Bone marrow (tissue), 2 donors: ENCODE measurements around the gene RIPPLY3.
A peak's percentile ranks its signal among the peaks of the same experiment; 100 is the strongest.
"Not testable (repeated sequence)": the region's sequence is repeated elsewhere in the genome, so short reads cannot be mapped to it uniquely, and the experiment has no call there.

Experiments used
- DNase-seq, 2 donors: peaks; one replicate each; lab custom pipeline; 2025; lab: John Stamatoyannopoulos, UW

The RIPPLY3 gene

GRCh38 chr21:36981049-36981391 lies 25.5 kb upstream of the RIPPLY3 start:
- DNase-seq: no peak

- DNase-seq: no peak
Measured at GRCh38 chr21:36981977-36982700, 24.4 kb upstream of the RIPPLY3 start.

- DNase-seq: no peak
Measured at GRCh38 chr21:36985751-36986594, 20.5 kb upstream of the RIPPLY3 start.

- DNase-seq: no peak
Measured at GRCh38 chr21:36987845-36988244, 18.7 kb upstream of the RIPPLY3 start.

GRCh38 chr21:36988536-36988935 lies 18.0 kb upstream of the RIPPLY3 start:
- no peak for DNase-seq

GRCh38 chr21:36989199-36989698 lies 17.3 kb upstream of the RIPPLY3 start:
- DNase-seq: not testable (repeated sequence)

GRCh38 chr21:36989699-36990507 lies 16.6 kb upstream of the RIPPLY3 start:
- peak; percentile 76 to 99 for DNase-seq

- no peak for DNase-seq
Measured at GRCh38 chr21:36990508-36991205, 15.8 kb upstream of the RIPPLY3 start.

GRCh38 chr21:36992671-36993070 lies 13.8 kb upstream of the RIPPLY3 start:
- no peak for DNase-seq

- no peak for DNase-seq
Measured at GRCh38 chr21:36994501-36995158, 11.9 kb upstream of the RIPPLY3 start.

GRCh38 chr21:36995285-36995684 lies 11.2 kb upstream of the RIPPLY3 start:
- not testable (repeated sequence) for DNase-seq

GRCh38 chr21:36999131-36999898 lies 7.2 kb upstream of the RIPPLY3 start:
- DNase-seq: no peak

- no peak for DNase-seq
Measured at GRCh38 chr21:37000381-37000780, 6.1 kb upstream of the RIPPLY3 start.

- peak in 1 of 2 donors; percentile 36 for DNase-seq
Measured at GRCh38 chr21:37001441-37001840, 5.1 kb upstream of the RIPPLY3 start.

- not testable (repeated sequence) for DNase-seq
Measured at GRCh38 chr21:37002851-37003250, 3.7 kb upstream of the RIPPLY3 start.

- DNase-seq: not testable (repeated sequence)
Measured at GRCh38 chr21:37003917-37004316, 2.6 kb upstream of the RIPPLY3 start.

GRCh38 chr21:37005548-37006485 lies 685 bp upstream of the RIPPLY3 start:
- DNase-seq: no peak

- DNase-seq: no peak
Measured at GRCh38 chr21:37008724-37009123, 2.2 kb downstream of the RIPPLY3 start.

- DNase-seq: peak; percentile 37 to 88
Measured at GRCh38 chr21:37009740-37010341, 3.3 kb downstream of the RIPPLY3 start.
